ENCODE measurements around the gene OR5W2.
"Not testable (repeated sequence)": the region's sequence is repeated elsewhere in the genome, so short reads cannot be mapped to it uniquely, and the experiment has no call there.

The OR5W2 gene

DNA sequence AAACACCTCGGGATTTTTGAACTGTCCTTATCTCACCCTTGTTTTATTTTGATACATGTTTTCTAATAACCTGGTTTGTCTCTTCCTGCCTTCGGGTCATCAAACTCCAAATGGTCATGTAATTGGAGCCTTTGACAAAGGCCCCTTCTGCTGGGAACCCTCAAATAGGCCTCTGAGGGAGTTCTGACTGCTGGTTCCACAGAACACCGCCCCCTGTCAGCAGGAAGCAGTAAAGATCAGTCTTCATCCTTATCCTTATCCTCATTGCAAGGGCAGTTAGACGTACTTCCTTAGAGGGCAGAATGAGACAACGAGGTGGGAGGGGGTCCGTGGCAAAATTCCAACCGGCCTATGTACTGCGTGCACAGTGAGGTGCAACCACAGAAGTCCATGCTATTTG, 19.2 kb downstream of the OR5W2 start:
- TF ChIP-seq, protein P1, sequence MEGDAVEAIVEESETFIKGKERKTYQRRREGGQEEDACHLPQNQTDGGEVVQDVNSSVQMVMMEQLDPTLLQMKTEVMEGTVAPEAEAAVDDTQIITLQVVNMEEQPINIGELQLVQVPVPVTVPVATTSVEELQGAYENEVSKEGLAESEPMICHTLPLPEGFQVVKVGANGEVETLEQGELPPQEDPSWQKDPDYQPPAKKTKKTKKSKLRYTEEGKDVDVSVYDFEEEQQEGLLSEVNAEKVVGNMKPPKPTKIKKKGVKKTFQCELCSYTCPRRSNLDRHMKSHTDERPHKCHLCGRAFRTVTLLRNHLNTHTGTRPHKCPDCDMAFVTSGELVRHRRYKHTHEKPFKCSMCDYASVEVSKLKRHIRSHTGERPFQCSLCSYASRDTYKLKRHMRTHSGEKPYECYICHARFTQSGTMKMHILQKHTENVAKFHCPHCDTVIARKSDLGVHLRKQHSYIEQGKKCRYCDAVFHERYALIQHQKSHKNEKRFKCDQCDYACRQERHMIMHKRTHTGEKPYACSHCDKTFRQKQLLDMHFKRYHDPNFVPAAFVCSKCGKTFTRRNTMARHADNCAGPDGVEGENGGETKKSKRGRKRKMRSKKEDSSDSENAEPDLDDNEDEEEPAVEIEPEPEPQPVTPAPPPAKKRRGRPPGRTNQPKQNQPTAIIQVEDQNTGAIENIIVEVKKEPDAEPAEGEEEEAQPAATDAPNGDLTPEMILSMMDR (IDR thresholded peaks at IDR 0.05; ENCODE audit: low read depth, low read length, missing control alignments), result no peak
- DNase-seq (ENCODE audit: low read depth), result no peak
- H3K4me3 ChIP-seq (ENCODE audit: low read depth, low read length), result no peak overlapping the region

DNA sequence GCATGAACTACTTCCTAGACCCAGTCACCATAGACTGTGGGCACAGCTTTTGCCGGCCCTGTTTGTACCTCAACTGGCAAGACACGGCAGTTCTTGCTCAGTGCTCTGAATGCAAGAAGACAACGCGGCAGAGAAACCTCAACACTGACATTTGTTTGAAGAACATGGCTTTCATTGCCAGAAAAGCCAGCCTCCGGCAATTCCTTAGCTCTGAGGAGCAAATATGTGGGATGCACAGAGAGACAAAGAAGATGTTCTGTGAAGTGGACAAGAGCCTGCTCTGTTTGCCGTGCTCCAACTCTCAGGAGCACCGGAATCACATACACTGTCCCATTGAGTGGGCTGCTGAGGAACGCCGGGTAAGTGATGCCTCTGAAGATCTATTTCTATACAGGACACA, 28.9 kb downstream of the OR5W2 start:
- not testable (repeated sequence) for H3K4me3 ChIP-seq (ENCODE audit: low read depth, low read length); DNase-seq (ENCODE audit: low read depth)

DNA sequence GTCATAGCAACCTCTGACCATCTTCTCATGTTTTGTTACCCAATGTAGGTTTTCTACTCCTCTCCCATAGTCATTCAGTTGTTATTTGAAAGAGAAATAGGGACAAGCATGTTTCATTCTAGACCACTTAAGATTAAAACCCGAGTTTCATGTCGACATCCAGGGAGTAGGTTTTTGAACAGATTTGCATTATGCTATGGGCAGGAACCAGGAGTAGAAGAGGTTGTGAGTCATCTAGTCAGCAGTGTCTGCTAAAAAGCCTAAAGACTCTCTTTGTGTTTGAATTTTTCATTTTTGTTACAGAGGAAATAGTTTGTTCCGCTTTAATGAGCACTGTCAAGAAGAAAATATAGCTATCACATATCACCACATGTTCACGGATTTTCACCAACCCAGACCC, 29.4 kb downstream of the OR5W2 start:
- DNase-seq (ENCODE audit: low read depth); H3K4me3 ChIP-seq (ENCODE audit: low read depth, low read length): not testable (repeated sequence)

DNA sequence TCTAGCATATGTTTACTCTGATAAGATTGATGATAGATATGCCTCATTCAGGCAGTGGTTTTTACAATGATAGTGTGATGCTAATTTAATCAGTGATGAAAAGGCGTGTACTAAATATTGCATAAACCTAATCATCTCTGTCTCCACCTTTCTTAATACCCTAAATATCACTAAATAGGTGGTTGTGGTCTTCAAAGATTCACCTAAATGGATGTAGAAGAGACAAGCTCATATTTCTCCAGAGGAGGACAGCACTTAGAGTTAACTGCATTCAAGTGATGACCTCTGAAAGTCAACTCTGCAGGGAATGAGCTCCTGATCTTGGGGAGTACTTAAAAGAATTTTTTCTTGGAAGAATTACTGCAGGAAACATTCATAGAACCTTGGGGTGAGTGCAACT, 31.4 kb downstream of the OR5W2 start, which contains the start of gene TRIM51:
TSS of gene TRIM51 (plus strand) at position 301 of the 400 bp plus-strand sequence. CDS start 2,132 bp downstream, outside the sequence.
- H3K4me3 ChIP-seq (ENCODE audit: low read depth, low read length); DNase-seq (ENCODE audit: low read depth): not testable (repeated sequence)

DNA sequence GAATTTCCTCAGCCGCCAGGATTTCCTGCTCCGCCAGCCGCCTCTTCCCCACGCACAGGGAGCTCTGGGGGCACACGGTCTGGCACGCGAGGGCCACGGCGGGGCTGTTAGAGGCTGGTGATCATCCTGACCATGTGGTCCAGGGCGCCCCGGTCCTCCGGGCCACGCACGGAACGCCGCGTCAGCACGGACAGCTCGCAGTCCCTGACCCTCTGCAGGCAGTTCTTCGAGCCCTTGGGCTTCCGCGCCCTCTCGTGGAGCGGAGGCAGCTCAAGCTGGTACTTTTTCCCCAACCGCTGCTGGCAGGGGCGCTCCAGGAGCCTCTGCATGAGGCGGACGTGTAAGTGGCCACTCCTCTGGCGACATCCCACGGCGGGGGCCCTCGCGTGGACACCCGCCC, 41.2 kb downstream of the OR5W2 start:
- H3K4me3 ChIP-seq (ENCODE audit: low read depth, low read length); DNase-seq (ENCODE audit: low read depth): not testable (repeated sequence)

DNA sequence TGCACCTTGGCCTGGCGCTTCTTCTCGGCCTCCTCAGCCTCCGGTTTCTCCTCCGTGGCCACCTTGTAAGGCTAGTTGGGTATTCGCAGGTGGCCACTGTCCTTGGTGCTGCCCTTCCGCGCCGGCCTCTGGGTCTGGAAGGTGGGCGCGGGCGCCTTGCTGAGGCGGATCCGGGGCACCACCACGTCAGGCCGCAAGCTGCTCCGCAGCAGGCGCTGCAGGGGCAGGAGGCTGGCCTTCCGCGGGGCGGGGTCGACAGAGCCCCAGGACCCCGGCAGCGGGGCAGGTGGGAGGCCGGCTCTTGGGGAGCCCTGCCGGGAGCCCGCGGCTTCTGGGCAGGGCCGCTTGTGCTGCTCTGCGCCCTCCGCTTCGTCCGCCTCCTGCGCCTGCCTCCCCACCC, 41.7 kb downstream of the OR5W2 start:
- not testable (repeated sequence) for DNase-seq (ENCODE audit: low read depth); H3K4me3 ChIP-seq (ENCODE audit: low read depth, low read length)

DNA sequence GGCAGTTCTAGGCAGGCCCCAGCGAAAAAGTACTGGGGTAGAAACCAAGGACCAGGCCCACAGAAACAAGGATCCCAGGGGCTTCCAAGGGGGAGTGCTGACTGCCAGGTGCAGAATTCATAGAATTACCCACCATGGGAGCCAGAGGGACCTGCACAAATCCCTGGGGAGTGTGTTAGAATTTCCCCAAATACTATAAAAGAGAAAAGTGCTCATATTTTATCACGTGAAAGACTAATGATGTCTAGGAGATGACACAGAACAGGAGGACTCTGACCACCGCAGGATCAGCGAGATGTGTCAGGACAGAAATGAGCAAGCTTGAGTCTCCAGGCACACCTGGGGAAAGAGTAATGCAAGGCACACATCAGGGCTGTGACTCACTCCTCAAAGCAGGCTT, 47.0 kb downstream of the OR5W2 start:
- DNase-seq (ENCODE audit: low read depth); H3K4me3 ChIP-seq (ENCODE audit: low read depth, low read length): not testable (repeated sequence)

Measured in GM12864 (cell line).